Middle frontal gyrus (tissue), 1 donor: ENCODE results near the gene ELP6.
"Not testable (repeated sequence)": the region's sequence is repeated elsewhere in the genome, so short reads cannot be mapped to it uniquely, and the experiment has no call there.

Experiments
- DNase-seq: peaks from one replicate; pipeline ENCODE4 v3.0.0-alpha.2; 2015; ENCODE audit warnings: low spot score; ENCODE audit errors: extremely low spot score

The ELP6 gene

DNA sequence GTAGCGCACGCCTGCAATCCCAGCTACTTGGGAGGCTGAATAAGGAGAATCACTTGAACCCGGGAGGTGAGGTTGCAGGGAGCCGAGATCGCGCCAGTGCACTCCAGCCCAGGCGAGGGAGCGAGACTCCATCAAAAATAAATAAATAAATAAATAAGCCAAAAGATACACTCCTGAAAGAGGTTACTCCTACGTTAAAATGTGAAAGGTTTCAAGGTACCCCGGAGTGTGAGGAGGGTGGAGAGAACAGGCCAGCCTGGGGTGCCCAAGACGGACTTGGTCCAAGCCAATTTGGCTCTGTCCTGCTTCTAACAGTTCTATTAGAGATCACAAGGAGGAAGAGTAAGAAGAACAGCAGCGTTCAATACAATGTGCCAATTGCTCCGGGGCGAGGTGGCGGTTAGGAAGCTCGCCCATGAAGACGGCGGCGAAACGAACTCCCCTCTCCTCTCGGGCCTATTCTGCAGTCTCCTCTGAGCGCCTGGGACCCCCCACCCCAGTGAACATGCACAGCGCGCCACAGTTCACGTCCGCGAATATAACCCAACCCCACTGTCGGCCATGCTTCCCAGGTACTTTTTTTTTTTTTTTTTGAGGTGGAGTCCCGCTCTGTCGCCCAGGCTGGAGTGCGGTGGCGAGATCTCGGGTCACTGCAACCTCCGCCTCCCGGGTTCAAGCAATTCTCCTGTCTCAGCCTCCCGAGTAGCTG, 942 bp downstream of the ELP6 start:
- no peak for DNase-seq

DNA sequence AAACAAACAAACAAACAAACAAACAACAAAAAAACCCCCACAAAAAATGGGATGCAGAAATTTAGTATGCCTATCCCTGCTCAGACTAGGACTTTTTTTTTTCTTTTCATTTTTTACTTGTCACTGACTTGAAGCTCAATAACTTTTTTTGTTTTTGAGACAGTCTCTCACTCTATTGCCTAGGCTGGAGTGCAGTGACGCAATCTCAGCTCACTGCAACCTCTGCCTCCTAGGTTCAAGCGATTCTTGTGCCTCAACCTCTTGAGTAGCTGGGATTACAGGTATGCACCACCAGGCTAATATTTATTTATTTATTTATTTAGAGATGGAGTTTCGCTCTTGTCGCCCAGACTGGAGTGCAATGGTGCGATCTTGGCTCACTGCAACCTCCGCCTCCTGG, 8.2 kb downstream of the ELP6 start:
- not testable (repeated sequence) for DNase-seq

DNA sequence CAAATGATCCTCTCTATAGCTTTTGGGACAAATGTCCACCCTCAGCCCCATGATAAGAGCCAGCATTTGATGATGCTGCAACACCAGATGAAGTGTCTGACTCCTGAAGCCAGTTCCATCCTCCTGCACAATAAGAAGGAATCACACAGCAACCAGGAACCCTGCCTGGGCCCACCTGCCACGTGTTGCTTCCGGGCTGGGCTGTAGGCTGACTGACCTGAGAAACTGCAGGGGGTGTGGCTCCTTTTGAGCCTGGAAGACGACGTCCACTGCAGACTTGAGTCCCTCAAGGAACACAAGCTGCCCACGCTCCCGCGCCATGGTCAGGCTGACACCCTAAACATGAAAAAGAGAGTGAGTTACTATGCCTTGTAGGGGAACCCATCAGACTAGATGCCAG, 9.4 kb downstream of the ELP6 start:
- no peak for DNase-seq

DNA sequence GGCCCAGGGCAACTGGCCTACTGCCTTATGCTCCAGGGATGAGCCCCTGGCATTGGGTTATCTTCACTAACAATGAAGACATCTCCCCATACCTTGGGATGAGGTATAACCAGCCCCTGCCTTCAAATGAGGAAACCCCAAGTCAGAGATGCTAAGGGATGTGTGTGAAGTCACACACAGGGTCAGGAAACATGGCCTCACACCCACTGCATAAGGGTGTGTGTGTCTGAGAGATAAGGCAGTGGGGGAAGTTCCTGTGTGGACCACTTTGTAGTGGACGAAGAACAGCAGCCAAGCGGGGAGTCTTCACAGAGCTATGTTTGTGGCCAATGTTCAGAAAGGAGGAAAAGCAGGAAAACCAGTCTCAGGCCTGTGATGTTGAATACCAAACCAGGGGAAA, 10.5 kb downstream of the ELP6 start:
- DNase-seq: no peak

DNA sequence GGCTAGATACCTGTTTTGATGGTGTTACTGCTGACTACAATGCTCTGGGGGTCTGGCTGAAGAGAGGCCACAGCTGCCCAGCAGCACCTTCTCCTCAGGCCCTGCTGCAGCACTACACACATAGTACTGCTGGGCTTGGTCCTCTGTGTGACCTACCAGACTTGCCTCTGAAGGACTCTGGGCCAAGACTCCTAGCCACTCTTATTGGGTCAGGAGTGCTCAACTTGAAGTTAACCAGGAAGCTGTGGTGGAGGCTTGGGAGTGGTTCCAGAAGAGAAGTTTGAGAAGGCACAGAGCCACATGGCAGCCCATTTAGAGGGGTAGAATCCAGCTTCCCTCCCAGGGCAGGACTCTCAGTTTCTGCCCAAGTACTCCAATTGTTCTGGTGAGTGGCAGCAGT, 16.6 kb downstream of the ELP6 start:
- DNase-seq: no peak

DNA sequence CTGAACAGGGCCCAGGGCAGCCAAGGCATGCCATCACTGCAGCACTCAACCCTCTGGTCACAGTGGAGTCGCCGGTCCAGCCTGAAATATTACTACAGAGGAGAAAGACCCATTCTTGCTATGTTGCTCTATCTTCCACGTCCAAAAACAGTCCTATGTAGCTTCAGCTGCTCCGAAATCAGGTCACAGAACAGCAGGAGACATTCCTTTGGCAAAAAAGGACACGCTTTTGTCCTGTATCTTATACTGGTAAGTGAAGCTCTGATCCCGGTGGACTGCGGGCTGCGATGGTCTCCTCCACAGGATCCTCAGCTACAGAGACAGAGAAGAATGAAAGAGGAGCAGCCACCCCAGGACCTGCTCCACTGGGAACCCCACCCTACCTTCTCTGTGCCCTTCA, 17.6 kb downstream of the ELP6 start:
- DNase-seq: no peak

DNA sequence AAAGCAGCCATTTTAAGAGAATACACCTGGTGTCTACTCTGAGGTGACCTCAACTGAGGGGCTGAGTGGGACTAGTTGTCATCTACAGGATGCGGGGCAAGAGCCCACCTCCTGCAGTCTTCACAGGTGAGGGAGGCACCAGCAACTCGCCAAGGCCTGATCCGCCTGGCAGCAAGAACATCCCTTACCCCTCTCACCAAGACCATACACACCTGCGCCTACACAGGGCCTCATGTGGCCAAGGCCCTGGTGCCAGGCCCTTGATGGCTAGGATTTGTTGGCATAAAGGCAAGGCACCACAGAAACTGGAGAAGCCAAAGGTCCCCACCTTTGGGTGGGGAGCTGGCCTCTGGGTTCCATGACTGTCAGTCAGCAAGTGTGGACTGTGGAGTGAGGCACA, 18.4 kb downstream of the ELP6 start:
- DNase-seq: no peak

DNA sequence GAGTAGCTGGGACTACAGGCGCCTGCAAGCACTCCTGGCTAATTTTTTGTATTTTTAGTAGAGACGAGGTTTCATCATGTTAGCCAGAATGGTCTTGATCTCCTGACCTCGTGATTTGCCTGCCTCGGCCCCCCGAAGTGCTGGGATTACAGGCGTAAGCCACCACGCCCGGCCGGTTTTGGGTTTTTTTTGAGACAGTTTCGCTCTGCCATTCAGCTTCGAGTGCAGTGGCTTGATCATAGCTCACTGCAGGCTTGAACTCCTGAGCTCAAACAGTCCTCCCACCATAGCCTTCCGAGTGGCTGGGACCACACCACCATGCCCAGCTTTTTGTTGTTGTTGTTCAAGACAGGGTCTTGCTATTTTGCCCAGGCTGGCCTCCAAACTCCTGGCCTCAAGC, 21.7 kb downstream of the ELP6 start:
- no peak for DNase-seq

DNA sequence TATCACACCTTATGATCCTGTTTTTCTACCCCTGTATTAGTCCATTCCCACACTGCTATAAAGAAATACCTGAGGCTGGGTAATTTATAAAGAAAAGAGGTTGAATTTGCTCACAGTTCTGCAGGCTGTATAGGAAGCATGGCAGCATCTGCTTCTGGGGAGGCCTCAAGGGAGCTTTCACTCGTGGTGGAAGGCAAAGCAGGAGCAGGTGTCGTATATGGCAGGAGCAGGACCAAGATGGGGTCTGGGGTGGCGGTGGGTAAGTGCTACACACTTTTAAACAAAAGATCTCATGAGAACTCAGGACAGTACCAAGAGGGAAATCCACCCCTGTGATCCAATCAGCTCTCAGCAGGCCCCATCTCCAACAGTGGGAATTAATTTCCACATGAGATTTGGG, 22.3 kb downstream of the ELP6 start:
- no peak for DNase-seq

DNA sequence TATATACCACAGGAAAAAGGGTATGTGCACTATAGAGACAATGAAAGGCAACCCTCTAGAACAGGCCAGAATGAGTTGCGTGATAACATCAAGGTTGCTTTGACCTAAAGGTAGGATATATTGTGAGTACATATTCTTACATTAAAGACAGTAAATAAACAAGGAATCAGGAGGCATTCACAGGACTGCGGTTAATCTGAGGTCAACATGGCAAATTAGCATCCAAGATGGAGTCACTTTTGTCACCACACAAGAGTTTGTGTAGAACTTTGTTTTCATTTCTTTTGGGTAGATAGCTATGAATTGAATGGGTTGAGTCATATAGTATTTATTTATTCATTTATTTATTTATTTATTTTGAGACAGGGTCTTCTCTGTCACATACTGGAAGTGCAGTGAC, 26.2 kb downstream of the ELP6 start:
- DNase-seq: no peak

DNA sequence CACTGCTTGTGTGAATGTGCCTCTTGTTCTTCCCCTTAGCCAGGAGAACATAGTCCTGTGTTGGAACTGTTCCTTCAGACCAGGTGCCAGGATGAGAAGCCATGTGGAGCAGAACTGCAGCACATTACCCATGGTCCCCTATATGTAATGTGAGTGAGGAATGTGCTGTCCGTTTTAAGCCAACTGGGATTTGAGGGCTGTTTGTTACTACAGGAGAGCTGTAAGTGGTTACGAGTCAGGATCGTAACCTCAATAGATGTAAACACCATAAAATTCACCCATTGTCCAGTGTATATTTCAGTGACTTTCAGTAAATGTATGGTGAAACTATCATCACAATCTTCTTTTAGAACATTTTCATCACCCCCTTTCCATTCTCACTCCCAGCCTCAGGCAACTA, 27.7 kb downstream of the ELP6 start:
- no peak for DNase-seq

DNA sequence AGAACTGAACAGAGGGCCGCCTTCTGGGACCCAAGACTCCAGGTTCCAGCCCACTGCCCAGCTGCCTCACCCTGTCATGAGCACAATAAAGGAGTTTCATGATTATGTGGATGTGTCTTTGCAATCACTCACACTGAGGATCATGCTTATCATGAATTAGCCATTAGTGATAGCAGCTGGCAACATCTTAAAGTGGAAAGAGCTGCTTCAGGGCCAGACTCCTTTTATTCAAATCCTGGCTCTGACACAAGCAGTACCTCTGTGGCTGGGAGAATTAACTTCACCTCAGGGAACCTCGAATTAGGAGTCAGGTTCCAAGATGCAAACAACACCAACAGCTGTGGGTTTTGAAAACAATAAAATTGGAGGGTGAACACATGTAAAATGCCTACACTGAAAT, 31.1 kb downstream of the ELP6 start:
- no peak for DNase-seq

DNA sequence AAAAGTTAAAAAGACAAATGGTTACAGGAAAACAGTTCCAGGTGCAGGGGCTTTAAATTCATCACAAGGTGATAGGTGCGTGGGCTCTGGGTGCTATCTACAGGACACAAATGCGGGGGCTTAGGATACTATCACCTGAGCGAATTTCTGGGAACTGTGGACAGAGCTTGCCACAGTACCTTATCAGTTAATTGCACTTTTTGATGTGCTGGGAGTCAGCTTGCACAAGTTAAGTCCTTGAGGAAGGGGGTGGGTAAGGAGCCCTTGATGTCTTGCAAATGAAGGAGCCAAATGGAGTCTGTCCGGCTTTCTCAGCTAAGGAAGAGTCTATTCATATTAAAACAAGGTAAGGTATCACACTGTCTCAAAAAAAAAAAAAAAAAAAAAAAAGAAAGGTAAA, 31.7 kb downstream of the ELP6 start:
- DNase-seq: not testable (repeated sequence)

DNA sequence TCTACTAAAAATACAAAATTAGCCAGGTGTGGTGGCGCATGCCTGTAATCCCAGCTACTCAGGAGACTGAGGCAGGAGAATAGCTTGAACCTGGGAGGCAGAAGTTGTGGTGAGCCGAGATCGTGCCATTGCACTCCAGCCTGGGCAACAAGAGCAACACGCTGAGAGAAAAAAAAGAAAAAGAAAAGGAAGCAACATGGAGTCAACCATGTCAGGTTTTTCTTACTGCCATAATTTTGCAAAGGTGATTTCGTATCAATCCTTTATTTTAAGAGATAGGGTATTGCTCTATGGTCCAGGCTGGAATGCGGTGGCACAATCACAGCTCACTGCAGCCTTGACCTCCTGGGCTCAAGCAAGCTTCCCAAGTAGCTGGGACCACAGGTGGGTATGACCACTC, 33.2 kb downstream of the ELP6 start:
- not testable (repeated sequence) for DNase-seq

DNA sequence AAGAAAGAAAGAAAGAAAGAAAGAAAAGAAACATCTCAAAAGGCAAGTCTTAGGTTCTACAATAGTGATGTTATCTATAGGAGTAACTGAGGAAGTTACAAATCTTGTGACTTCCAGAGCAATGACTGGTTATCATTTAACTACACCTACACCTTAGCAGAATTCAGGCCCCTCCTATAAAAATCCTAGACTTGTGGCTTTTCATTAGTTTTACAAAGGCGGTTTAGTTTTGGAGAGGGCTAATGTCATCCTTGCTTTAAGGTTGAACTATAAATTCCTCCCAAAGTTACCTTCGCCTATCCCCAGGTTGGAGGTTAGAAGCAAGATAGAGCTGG, 33.7 kb downstream of the ELP6 start:
- DNase-seq: no peak

DNA sequence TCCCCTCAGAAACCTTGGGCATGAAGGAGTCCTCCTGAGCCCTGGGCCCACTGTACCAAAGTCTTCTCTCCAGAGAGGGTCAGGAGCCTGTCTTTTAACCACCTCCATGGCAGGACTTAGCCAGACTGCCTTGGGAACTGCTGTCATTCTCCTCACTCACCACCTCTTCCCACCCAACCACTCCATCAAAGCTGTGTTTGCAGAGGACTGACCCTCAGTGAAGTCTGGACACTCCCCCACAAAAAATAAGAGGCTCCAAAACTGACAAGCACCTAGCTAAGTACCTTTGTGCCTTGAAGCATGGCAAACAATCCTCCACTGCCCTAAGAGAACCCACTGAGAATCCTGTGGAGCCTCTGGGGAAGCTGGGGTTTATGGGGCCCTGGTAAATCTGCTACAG, 35.5 kb downstream of the ELP6 start:
- no peak for DNase-seq

DNA sequence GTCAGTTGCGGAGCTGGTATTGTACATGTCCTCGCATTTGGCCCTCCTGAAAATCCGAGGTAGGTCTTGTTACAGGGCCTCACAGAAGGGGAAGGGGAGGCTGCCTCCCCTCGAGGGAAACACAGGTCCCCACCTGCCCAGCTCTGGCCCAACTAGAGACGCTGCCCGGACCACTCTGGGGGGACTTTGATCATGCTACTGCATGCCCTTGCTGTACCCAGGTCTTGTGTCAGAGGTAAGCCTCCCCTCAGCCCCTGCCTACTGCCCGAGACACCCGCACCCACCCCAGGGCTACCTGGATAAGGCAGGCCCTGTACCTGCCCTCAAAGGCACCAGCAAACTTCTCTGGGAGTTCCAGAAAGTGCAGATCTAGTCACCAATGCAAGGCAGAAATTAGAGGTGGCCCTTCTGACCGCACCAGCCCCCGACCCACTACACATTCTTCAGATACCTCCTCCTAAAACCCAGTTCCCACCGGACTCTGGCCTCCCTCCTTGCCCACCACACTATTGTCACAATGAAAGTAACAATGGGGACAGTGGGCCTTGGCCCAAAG, 36.8 kb downstream of the ELP6 start:
- DNase-seq: no peak

DNA sequence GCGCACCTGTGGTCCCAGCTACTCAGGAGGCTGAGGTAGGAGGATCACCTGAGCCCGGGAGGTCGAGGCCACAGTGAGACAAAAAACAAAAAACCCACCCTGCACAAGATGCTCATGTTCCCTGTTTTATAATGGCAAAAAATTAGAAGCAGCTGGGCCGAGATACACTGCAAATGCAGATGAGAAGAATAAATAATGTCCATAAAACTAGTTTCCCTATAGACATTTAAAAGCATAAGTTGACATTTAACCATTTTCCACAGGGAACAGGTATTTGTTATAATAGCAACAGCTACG, 37.2 kb downstream of the ELP6 start:
- DNase-seq: no peak

DNA sequence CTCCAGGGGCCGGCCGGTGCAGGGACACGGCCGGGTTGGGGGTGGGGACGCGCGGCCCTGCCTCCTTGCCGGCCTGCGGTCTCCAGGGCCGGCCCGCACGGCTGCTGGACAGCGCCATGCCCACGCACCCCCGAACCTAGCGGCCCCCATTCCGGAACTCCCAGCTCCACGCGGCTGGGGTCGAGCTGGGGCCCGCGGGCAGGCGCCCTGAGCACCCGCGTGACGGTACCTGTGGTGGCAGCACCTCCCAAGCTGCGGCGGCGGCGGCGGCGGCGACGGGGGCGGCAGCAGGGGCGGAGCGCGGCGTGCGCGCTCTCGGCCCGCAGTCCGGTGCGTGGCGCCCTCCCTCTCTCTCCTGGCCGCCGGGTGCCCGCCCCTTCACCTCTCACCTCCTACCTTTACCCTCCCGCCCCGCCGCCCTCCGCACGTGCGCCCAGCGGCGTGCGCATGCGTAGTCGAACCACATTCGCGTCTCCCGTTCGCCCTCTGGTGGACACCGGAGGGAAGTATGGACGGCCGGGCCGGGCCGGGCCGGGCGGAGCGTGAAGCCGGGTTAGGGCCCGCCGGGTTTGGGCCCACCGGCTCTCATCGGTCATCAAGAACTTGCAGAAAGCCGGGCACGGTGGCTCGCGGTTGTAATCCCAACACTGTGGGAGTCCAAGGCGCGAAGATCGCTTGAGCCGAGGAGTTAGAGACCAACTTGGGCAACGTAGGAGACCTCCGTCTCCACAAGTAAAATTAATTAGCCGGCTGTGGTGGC, 37.8 kb downstream of the ELP6 start, which contains the start of gene SCAP:
Gene SCAP (minus strand): TSS at position 372 of the 760 bp plus-strand sequence. CDS start 32,948 bp downstream, outside the sequence.
- DNase-seq: peak; percentile 68

DNA sequence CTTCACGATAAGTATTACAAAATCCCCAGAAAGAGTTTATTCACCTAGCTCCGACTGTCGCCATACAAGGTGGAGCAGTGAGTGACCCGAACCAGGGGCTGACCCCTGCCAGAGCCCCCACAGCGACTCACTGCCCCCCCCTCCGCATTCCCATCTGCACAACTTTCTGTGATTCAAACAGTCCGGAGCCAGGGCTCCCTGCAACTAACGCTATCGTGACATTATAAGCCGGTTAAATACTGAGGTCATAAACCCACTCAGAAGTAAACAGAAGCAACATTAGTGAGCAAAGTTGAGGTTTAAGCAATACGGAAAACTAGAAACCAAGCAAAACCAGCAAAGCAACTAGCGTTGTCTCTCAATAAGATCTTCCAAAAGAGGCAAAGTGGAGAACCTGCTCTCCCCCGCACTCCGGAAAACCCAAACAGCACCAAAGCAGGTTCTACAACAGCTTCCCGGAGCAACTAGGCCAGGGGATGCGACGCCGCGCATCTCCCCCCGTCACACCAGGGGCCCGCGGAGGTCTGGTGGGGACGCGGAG, 38.4 kb downstream of the ELP6 start:
- DNase-seq: no peak

DNA sequence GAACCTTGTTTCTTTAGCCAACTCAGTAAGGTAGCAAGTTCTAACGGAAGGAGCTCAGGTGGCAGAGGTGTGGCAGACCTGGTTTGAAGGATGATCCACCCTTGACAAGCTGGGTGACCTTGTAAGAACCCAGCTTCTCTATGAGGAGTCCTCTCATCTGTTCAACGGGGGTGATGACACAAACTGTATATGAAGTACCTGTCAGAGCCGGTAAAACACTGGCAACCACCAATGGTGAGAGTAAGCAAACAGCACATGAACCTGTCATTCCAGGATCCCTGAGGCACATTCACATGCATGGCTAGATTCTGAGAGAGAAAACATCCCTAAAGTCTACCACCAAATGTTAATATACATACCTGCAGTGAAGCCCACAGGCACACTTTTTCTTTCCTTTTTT, 40.1 kb downstream of the ELP6 start:
- no peak for DNase-seq

DNA sequence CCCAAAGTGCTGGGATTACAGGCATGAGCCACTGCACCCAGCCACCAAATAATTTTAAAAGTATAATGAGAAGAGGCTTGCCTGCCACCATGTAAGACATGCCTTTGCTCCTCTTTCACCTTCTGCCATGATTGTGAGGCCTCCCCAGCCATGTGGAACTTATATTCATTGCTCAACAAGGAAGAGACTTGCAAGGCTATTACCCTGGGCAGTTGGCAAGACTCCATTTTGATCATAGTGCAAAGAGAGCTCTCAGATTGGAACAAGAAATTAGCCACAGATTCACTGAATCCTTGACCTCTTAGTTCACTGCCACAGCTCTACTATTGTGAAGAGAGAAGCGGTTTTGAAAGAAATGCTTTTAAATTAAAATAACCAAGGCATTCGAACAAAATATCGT, 43.9 kb downstream of the ELP6 start:
- DNase-seq: no peak

DNA sequence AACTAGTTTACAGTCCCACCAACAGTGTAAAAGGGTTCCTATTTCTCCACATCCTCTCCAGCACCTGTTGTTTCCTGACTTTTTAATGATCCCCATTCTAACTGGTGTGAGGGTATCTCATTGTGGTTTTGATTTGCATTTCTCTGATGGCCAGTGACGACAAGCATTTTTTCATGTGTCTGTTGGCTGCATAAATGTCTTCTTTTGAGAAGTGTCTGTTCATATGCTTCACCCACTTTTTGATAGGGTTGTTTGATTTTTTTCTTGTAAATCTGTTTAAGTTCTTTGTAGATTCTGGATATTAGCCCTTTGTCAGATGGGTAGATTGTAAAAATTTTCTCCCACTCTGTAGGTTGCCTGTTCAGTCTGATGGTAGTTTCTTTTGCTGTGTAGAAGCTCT, 45.2 kb downstream of the ELP6 start:
- not testable (repeated sequence) for DNase-seq
